NT2/D1 (cell line): ENCODE results near the gene OIT3.

Experiments
- SUZ12 ChIP-seq: IDR thresholded peaks from 2 replicates; pipeline ENCODE4 v1.6.1; 2011; ENCODE audit not compliant: insufficient read length, insufficient read depth; ENCODE audit errors: extremely low read depth
- YY1 ChIP-seq: IDR thresholded peaks from 2 replicates; pipeline ENCODE4 v1.6.1; 2011; ENCODE audit not compliant: insufficient read length, insufficient read depth
- ZNF274 ChIP-seq: IDR thresholded peaks from 2 replicates; pipeline ENCODE4 v1.6.1; 2011; ENCODE audit warnings: mild to moderate bottlenecking, low read depth, low read length

DNA sequence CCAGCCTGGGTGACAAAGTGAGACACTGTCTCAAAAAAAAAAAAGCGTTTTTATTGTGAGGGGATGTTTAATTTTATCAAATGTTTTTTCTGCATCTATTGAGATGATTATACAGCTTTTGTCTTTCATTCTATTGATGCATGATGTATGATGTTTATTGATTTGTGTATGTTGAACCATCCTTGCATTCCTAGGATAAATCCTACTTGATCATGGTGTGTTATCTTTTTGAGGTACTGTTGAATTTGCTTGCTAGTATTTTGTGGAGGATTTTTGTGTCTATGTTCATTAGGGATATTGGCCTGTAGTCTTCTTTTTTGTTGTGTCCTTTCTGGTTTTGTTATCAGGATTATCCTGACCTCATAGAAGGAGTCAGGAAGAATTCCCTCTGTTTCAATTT, 83.3 kb downstream of the OIT3 start:
- no peak for TF ChIP-seq ZNF274
- TF ChIP-seq YY1 = no peak
- no peak for TF ChIP-seq SUZ12
